Upper lobe of left lung (tissue), 4 donors: ENCODE results near the gene IRF3.

ENCODE experiments used
- CTCF ChIP-seq, 6 experiments: fragments of 450-650 bp in 4 of 6; fragments of 200-600 bp in 2 of 6; sonication (generic) in 2 of 6; IDR thresholded peaks; one replicate each; pipeline ENCODE4 v1.5.1; 2016 to 2019; ENCODE audit warnings: antibody characterized with exemption in 6 of 6
- POLR2A ChIP-seq, 4 donors: fragments of 450-650 bp; IDR thresholded peaks; one replicate each; pipeline ENCODE4 v1.5.1; 2016 to 2017; ENCODE audit warnings: antibody characterized with exemption in 4 of 4, mild to moderate bottlenecking in 2 of 4
- POLR2AphosphoS5 ChIP-seq, 2 donors: sonication (generic); formaldehyde crosslinking; IDR thresholded peaks; one replicate each; pipeline ENCODE4 v1.5.1; 2017; ENCODE audit warnings: antibody characterized with exemption in 2 of 2

GRCh38 chr19:49678985-49679770 lies 13.5 kb upstream of the IRF3 start:
- TF ChIP-seq POLR2AphosphoS5 (IDR thresholded peaks at IDR 0.05) (no peak), CTCF (IDR thresholded peaks at IDR 0.05) (no peak), POLR2A (IDR thresholded peaks at IDR 0.05) (no peak)
